HG03575 (cell line): Measurements from ENCODE around the gene ENO3.

ENCODE experiments used
- ATAC-seq: cut with Tn5 transposase; IDR thresholded peaks from one replicate; pipeline ENCODE4 v1.9.1; 2021; ENCODE audit not compliant: unreplicated experiment, insufficient number of reproducible peaks, low FRiP score; ENCODE audit errors: extremely low read depth

The ENO3 gene

GRCh38 chr17:4998027-4998731 is 47.3 kb downstream of the ENO3 start:
- no peak for ATAC-seq

GRCh38 chr17:4998732-4999429 is 48.0 kb downstream of the ENO3 start:
- ATAC-seq, result no peak

- no peak for ATAC-seq
Observed at GRCh38 chr17:4999430-5000093, 48.6 kb downstream of the ENO3 start.

- no peak for ATAC-seq
Observed at GRCh38 chr17:5000237-5000639, 49.3 kb downstream of the ENO3 start.

- ATAC-seq, result no peak
Observed at GRCh38 chr17:5002121-5002788, 51.3 kb downstream of the ENO3 start.

- ATAC-seq, result no peak
Observed at GRCh38 chr17:5003214-5003867, 52.4 kb downstream of the ENO3 start.
